Measurements from ENCODE around the gene COL6A6. TPM values are rescaled to one million over a fixed set of nuclear protein-coding genes. Genes with fewer than 3 reads are reported as not detected.

Gene COL6A6
- polyA plus RNA-seq, 1 experiment = not detected

DNA sequence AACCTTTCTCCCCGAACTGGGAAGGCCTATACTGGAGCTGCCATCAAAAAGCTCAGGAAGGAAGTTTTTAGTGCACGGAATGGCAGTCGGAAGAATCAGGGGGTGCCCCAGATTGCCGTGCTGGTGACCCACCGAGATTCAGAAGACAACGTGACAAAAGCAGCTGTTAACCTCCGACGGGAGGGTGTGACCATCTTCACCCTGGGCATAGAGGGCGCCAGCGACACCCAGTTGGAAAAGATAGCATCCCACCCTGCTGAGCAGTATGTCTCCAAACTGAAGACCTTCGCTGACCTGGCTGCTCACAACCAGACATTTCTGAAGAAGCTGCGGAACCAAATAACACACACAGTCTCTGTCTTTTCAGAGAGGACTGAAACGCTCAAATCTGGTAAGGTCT lies 48.2 kb downstream of the COL6A6 start:
- Histone ChIP-seq H3K36me3 (ENCODE audit: control insufficient read depth, insufficient read depth, low read length) (no peaks in the 10 kb centered on the region), H3K4me3 (ENCODE audit: low read depth, low read length) (no peak overlapping the region), H3K27me3 (ENCODE audit: control insufficient read depth, insufficient read depth, low read length) (no peaks in the 10 kb centered on the region)
- POLR2A ChIA-PET = no interaction called here
- CTCF ChIA-PET = interaction anchor here (0.9 to 1.2 kb wide), 2 partner anchors 11 to 26 kb away, joined by 3 read pairs; no protein-coding TSS in a partner anchor
- no peak for DNase-seq (ENCODE audit: low read depth)
- TF ChIP-seq, protein P1, sequence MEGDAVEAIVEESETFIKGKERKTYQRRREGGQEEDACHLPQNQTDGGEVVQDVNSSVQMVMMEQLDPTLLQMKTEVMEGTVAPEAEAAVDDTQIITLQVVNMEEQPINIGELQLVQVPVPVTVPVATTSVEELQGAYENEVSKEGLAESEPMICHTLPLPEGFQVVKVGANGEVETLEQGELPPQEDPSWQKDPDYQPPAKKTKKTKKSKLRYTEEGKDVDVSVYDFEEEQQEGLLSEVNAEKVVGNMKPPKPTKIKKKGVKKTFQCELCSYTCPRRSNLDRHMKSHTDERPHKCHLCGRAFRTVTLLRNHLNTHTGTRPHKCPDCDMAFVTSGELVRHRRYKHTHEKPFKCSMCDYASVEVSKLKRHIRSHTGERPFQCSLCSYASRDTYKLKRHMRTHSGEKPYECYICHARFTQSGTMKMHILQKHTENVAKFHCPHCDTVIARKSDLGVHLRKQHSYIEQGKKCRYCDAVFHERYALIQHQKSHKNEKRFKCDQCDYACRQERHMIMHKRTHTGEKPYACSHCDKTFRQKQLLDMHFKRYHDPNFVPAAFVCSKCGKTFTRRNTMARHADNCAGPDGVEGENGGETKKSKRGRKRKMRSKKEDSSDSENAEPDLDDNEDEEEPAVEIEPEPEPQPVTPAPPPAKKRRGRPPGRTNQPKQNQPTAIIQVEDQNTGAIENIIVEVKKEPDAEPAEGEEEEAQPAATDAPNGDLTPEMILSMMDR (IDR thresholded peaks at IDR 0.05; ENCODE audit: insufficient read depth, low read depth, low read length) = no peak

Other genes with a start within 250 kb of the COL6A6 start
- gene COL6A5, start 171.5 kb upstream of the COL6A6 start, polyA plus RNA-seq (2011; rRNA removed) = not detected in 2 replicates
- 29.5 and 30.0 TPM in 2 replicates for gene PIK3R4, start 229.7 kb downstream of the COL6A6 start, polyA plus RNA-seq (2011; rRNA removed)

Measured in BJ (cell line).